Esophagus squamous epithelium (tissue), 4 donors: Measurements from ENCODE around the gene KCNK3.

Experiments
- POLR2A ChIP-seq, 4 donors: fragments of 450-650 bp; IDR thresholded peaks; one replicate each; pipeline ENCODE4 v1.6.1; 2017; ENCODE audit warnings: antibody characterized with exemption in 4 of 4, mild to moderate bottlenecking in 4 of 4, moderate library complexity in 3 of 4
- TF ChIP-seq, protein P1 (sequence below), 6 experiments: fragments of 450-650 bp in 4 of 6; fragments of 200-600 bp in 2 of 6; sonication (generic) in 2 of 6; IDR thresholded peaks; one replicate each; pipeline ENCODE4 v1.5.1; 2016 to 2019; ENCODE audit warnings: antibody characterized with exemption in 6 of 6, mild to moderate bottlenecking in 4 of 6, moderate library complexity in 4 of 6

DNA sequence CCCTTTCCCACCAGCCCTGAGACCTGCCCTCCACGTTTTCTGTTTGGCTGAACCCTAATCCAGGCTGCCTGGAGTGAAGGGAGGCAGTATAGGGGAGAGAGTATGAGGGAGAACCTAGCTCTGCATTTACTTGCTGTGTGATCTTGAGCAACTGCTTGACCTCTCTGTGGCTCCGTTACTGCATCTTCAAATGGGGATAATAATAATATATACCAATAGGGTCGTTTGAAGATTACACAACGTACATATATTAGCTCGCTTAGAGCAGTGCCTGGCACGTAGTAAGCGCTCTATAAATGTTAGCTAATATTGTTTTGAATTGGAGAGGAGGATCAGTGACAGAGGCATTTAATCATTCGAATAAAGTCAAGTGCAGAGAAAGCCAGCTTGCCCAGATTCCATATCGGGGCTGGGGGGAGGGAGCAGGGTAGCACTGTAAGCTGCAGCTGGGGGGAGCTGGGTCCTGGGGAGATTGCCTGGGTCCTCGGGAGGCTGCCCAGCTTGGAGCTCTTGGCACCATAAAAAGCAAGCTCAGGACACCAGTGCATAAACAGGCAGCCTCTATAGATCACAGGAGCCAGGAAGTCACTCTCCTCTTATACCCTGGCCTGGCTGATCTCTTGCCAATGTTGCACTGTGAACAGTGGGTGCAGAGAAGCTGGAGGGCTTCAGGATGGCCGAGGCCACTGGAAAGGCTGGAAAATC is 19.1 kb downstream of the KCNK3 start:
- TF ChIP-seq, protein P1, sequence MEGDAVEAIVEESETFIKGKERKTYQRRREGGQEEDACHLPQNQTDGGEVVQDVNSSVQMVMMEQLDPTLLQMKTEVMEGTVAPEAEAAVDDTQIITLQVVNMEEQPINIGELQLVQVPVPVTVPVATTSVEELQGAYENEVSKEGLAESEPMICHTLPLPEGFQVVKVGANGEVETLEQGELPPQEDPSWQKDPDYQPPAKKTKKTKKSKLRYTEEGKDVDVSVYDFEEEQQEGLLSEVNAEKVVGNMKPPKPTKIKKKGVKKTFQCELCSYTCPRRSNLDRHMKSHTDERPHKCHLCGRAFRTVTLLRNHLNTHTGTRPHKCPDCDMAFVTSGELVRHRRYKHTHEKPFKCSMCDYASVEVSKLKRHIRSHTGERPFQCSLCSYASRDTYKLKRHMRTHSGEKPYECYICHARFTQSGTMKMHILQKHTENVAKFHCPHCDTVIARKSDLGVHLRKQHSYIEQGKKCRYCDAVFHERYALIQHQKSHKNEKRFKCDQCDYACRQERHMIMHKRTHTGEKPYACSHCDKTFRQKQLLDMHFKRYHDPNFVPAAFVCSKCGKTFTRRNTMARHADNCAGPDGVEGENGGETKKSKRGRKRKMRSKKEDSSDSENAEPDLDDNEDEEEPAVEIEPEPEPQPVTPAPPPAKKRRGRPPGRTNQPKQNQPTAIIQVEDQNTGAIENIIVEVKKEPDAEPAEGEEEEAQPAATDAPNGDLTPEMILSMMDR (IDR thresholded peaks at IDR 0.05): no peak
- no peak for TF ChIP-seq POLR2A (IDR thresholded peaks at IDR 0.05)
